ENCODE data around the gene PPT1.

GRCh38 chr1:40045182-40045581, 51.9 kb downstream of the PPT1 start:
- TF ChIP-seq POLR2A (IDR thresholded peaks at IDR 0.05) (no peak), POLR2AphosphoS5 (IDR thresholded peaks at IDR 0.05) (no peak)
- TF ChIP-seq, protein P1, sequence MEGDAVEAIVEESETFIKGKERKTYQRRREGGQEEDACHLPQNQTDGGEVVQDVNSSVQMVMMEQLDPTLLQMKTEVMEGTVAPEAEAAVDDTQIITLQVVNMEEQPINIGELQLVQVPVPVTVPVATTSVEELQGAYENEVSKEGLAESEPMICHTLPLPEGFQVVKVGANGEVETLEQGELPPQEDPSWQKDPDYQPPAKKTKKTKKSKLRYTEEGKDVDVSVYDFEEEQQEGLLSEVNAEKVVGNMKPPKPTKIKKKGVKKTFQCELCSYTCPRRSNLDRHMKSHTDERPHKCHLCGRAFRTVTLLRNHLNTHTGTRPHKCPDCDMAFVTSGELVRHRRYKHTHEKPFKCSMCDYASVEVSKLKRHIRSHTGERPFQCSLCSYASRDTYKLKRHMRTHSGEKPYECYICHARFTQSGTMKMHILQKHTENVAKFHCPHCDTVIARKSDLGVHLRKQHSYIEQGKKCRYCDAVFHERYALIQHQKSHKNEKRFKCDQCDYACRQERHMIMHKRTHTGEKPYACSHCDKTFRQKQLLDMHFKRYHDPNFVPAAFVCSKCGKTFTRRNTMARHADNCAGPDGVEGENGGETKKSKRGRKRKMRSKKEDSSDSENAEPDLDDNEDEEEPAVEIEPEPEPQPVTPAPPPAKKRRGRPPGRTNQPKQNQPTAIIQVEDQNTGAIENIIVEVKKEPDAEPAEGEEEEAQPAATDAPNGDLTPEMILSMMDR (IDR thresholded peaks at IDR 0.05) = no peak
